ENCODE results near the gene UVSSA. TPM values are rescaled to one million over a fixed set of nuclear protein-coding genes. Genes with fewer than 3 reads are reported as not detected.

UVSSA gene
- total RNA-seq, 1 donor from 2014 or later = 32.4 TPM

DNA sequence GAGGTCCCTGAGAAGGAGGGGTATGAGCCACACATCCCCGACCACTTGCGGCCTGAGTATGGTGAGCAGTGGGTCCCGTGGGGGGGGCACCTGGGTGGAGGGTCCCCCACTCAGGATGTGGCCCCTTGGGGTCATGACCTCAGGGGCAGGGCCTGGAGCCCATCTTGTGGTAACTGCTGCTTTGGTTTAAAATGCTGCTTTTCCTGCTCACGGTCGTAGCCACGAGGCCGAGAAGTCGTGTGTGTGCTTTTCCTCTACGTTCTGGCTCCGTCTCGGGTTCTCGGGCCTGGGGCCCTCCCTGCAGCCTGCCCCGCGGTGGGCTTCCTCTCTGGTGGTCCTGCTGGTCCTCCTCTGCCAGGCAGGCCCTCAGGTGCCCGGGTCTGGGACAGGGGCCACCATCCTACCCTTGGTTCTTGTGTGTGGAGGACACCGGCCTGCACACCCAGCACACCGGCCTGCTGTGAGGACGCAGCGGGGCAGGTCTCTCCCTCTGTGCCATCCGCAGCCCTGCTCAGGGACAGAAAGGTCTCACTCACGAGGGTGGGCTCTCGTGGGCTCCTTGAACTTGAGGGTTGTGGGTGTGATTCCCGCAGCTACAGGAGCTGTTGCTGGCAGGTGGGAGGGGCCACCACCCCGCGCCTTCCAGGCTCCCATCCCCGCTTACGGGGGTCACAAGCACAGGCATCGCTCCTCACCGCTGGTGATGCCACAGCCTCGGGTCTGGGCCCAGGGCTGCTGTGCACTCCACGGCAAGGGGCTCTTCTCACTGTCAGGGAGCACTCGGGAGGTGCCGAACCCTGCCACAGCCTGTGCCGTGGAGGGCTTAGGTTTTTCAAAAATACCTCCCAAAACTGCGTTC lies 19.6 kb downstream of the UVSSA start:
- H3K36me3 Mint-ChIP-seq = peaks cover 5% of the 10 kb centered on the region
- peaks cover 6% of the 10 kb centered on the region for H3K4me1 Mint-ChIP-seq (ENCODE audit: unreplicated experiment)
- H3K27ac Mint-ChIP-seq = no peak overlapping the region
- TF ChIP-seq, protein P1, sequence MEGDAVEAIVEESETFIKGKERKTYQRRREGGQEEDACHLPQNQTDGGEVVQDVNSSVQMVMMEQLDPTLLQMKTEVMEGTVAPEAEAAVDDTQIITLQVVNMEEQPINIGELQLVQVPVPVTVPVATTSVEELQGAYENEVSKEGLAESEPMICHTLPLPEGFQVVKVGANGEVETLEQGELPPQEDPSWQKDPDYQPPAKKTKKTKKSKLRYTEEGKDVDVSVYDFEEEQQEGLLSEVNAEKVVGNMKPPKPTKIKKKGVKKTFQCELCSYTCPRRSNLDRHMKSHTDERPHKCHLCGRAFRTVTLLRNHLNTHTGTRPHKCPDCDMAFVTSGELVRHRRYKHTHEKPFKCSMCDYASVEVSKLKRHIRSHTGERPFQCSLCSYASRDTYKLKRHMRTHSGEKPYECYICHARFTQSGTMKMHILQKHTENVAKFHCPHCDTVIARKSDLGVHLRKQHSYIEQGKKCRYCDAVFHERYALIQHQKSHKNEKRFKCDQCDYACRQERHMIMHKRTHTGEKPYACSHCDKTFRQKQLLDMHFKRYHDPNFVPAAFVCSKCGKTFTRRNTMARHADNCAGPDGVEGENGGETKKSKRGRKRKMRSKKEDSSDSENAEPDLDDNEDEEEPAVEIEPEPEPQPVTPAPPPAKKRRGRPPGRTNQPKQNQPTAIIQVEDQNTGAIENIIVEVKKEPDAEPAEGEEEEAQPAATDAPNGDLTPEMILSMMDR (conservative IDR thresholded peaks at IDR 0.05) = no peak
- DNase-seq (ENCODE audit: extremely low spot score, unreplicated experiment) = no peak
- H3K9me3 Mint-ChIP-seq = no peaks in the 10 kb centered on the region
- H3K27me3 Mint-ChIP-seq = no peaks in the 10 kb centered on the region
- no peak overlapping the region for H3K4me3 Mint-ChIP-seq

DNA sequence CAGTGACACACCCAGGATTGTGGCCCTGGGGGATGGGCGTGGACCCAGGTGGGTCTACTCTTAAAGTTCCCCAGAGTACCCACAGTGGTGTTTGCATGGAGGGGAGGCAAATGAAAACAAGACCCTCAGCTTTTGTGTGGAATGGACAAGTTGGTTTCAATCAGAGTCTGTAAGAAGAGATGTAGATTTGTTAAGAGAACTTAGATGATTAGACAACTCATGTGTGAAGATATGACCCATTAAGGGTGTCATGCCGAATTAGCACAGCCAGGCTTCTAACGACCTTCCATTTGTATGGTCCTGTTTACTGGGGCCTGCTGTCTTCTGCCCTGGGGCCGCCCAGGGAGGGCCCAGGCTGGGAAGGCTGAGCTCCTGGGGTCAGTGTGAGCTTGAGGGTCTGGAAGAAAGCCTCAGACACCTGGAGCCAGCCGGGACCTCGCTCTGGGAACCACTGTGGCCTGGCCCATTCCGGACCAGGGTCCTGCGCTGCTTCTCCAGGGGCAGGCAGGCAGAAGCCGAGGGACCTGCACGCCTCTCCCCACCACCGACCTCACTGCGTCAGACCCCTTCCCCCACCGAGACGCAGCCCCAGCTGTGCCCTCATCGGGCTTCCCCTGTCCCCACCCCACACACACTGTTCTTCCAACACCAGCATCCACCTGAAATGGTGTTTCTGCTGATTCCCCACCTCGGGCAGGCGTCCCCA lies 20.4 kb downstream of the UVSSA start:
- Mint-ChIP-seq H3K27ac (no peak overlapping the region), H3K36me3 (peaks cover 10% of the 10 kb centered on the region), H3K27me3 (no peaks in the 10 kb centered on the region), H3K4me3 (no peak overlapping the region), H3K4me1 (ENCODE audit: unreplicated experiment) (peaks cover 6% of the 10 kb centered on the region), H3K9me3 (no peaks in the 10 kb centered on the region)
- DNase-seq (ENCODE audit: extremely low spot score, unreplicated experiment) = no peak
- TF ChIP-seq, protein P1 (conservative IDR thresholded peaks at IDR 0.05) = no peak

DNA sequence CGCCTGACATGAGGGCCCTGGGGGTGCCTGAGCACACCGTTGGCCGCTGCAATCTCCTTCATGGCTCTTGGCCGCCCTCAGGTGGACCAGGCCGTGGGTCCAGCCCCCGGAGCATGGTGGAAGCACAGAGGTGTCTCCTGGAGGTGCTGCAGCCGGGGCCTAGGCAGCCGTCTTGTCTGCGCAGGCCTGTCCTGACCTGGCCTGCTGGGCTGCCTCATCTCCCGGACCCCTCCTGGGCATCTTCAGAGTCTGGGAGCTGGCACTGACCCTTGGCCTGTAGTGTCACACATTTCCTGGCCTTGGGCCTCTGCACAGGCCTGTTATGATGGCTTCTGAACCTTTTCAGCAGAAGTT lies 20.9 kb downstream of the UVSSA start:
- H3K4me3 Mint-ChIP-seq = no peak overlapping the region
- no peak for DNase-seq (ENCODE audit: extremely low spot score, unreplicated experiment)
- H3K36me3 Mint-ChIP-seq = peaks cover 11% of the 10 kb centered on the region
- H3K27me3 Mint-ChIP-seq = no peaks in the 10 kb centered on the region
- peaks cover 6% of the 10 kb centered on the region for H3K4me1 Mint-ChIP-seq (ENCODE audit: unreplicated experiment)
- TF ChIP-seq, protein P1 (conservative IDR thresholded peaks at IDR 0.05) = no peak
- no peak overlapping the region for H3K27ac Mint-ChIP-seq
- H3K9me3 Mint-ChIP-seq = no peaks in the 10 kb centered on the region

DNA sequence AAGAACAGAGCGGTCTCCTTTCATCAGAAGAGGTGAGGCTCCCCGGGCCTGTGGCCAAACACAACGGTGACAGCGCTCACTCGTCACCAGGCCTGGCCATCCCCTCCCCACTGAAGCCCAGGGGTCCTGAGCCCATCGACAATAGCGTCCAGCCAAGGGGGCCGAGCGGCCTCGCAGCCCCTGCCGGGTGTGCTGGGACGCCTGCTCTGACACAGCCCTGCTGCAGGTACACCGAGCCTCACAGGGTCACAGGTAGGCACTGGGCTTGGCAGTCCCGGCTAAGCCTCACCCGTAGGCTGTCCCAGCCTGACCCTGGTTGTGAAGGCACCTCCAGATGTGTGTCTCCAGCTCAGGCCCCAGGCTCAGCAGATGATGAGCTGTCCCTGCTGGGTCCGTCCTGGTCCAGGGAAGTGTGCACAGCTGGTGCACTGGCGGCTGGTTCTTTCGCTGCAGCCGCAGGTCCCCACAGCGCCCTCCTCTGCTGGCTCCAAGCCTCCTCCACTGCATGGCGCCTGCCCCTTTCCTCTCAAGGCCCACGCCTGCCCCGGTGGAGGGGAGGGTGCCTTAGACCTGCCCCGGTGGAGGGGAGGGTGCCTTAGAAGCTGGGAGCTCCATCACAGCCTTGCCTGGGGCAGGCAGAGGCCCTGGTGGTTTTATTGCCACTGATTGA lies 21.5 kb downstream of the UVSSA start:
- Mint-ChIP-seq H3K27ac (no peak overlapping the region), H3K27me3 (no peaks in the 10 kb centered on the region), H3K4me3 (no peak overlapping the region), H3K36me3 (peaks cover 15% of the 10 kb centered on the region), H3K9me3 (no peaks in the 10 kb centered on the region), H3K4me1 (ENCODE audit: unreplicated experiment) (peaks cover 6% of the 10 kb centered on the region)
- DNase-seq (ENCODE audit: extremely low spot score, unreplicated experiment) = no peak
- TF ChIP-seq, protein P1 (conservative IDR thresholded peaks at IDR 0.05) = no peak

DNA sequence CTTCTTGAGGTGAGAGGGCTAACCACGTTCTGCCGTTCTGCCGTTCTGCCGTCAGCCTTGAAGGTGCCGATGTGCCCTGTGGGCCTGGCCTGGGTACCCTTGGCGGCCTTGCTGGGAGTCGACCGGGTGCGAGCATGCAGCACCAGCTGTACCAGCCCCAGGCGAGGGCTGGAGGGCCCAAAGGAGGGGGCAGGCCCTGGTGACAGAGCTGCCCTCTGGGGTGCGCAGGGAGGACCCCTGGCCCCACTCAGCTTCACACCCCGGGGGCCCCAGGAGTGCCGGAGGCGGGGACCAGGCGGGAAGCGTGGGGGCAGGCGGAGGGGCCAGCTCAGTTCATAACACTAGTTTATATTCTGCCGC lies 22.1 kb downstream of the UVSSA start:
- no peak overlapping the region for H3K4me3 Mint-ChIP-seq
- TF ChIP-seq, protein P1 (conservative IDR thresholded peaks at IDR 0.05) = no peak
- H3K36me3 Mint-ChIP-seq = peaks cover 21% of the 10 kb centered on the region
- no peaks in the 10 kb centered on the region for H3K27me3 Mint-ChIP-seq
- peaks cover 6% of the 10 kb centered on the region for H3K4me1 Mint-ChIP-seq (ENCODE audit: unreplicated experiment)
- DNase-seq (ENCODE audit: extremely low spot score, unreplicated experiment) = no peak
- H3K27ac Mint-ChIP-seq = no peak overlapping the region
- H3K9me3 Mint-ChIP-seq = no peaks in the 10 kb centered on the region

All from type B pancreatic cell (in vitro differentiated cells).